Ramos (cell line): ENCODE measurements around the gene GLCE.
"Not testable (repeated sequence)": the region's sequence is repeated elsewhere in the genome, so short reads cannot be mapped to it uniquely, and the experiment has no call there.

Experiments used
- in situ Hi-C: fragments of 300-500 bp; cut with MboI; formaldehyde crosslinking; loops from one replicate; pipeline ENCODE4 v1.14.3; 2022; ENCODE audit warnings: low sequenced_read_pairs; ENCODE audit not compliant: unreplicated experiment

The GLCE gene

GRCh38 chr15:69292826-69293420 lies 132.5 kb downstream of the GLCE start:
- in situ Hi-C loops = no loop called here

- in situ Hi-C loops = no loop called here
Measured at GRCh38 chr15:69293741-69294615, 133.5 kb downstream of the GLCE start.

GRCh38 chr15:69296606-69297005 lies 136.2 kb downstream of the GLCE start:
- in situ Hi-C loops = no loop called here

- in situ Hi-C loops = no loop called here
Measured at GRCh38 chr15:69297642-69298353, 137.4 kb downstream of the GLCE start.

GRCh38 chr15:69298354-69298696 lies 137.9 kb downstream of the GLCE start:
- in situ Hi-C loops = no loop called here

- in situ Hi-C loops = no loop called here
Measured at GRCh38 chr15:69298697-69299441, 138.4 kb downstream of the GLCE start, which contains the start of gene PAQR5. Gene PAQR5, plus strand, starts transcription at chr15:69298912. Its CDS starts 61,169 bp downstream, at chr15:69360081.

GRCh38 chr15:69299451-69299886 lies 139.0 kb downstream of the GLCE start:
- in situ Hi-C loops = no loop called here

- in situ Hi-C loops = no loop called here
Measured at GRCh38 chr15:69299943-69300588, 139.6 kb downstream of the GLCE start.

- in situ Hi-C loops = not testable (repeated sequence)
Measured at GRCh38 chr15:69301101-69301500, 140.7 kb downstream of the GLCE start.

- in situ Hi-C loops = not testable (repeated sequence)
Measured at GRCh38 chr15:69302087-69302486, 141.7 kb downstream of the GLCE start.

GRCh38 chr15:69302929-69303328 lies 142.5 kb downstream of the GLCE start:
- in situ Hi-C loops = no loop called here

- in situ Hi-C loops = no loop called here
Measured at GRCh38 chr15:69303337-69304181, 143.1 kb downstream of the GLCE start.

- in situ Hi-C loops = no loop called here
Measured at GRCh38 chr15:69304182-69304545, 143.7 kb downstream of the GLCE start.

GRCh38 chr15:69305204-69305931 lies 144.9 kb downstream of the GLCE start:
- in situ Hi-C loops = no loop called here

- in situ Hi-C loops = no loop called here
Measured at GRCh38 chr15:69305933-69306568, 145.6 kb downstream of the GLCE start.

GRCh38 chr15:69307939-69308338 lies 147.5 kb downstream of the GLCE start:
- in situ Hi-C loops = no loop called here

- in situ Hi-C loops = no loop called here
Measured at GRCh38 chr15:69308949-69309348, 148.5 kb downstream of the GLCE start.

- in situ Hi-C loops = no loop called here
Measured at GRCh38 chr15:69311319-69311721, 150.9 kb downstream of the GLCE start.
